Heart left ventricle (tissue), 13 donors: ENCODE data around the gene MAPK8.

Experiments
- CTCF ChIP-seq, 12 donors: fragments of 200-600 bp; sonication (generic) in 4 of 12; IDR thresholded peaks; one replicate each; pipeline versions ENCODE4 v1.5.0 to v1.8.0; 2018 to 2022; ENCODE audit warnings: antibody characterized with exemption in 12 of 12, mild to moderate bottlenecking in 5 of 12
- POLR2A ChIP-seq, 2 donors: fragments of 450-650 bp; IDR thresholded peaks; one replicate each; pipeline ENCODE4 v1.6.1; 2017; ENCODE audit warnings: antibody characterized with exemption in 2 of 2, mild to moderate bottlenecking in 2 of 2, moderate library complexity in 2 of 2
- donor health status: ischemic (EF 13 %, LVEDD 7.1; RV severe dilation, severe dysfunction).
- donor health status: DM: no; HTN: yes; CAD: no.
- donor health status: DM: no; HTN: no; CAD: no.
- donor health status: ischemic (EF 25% LVEDD 6.9; RV normal size, moderate dysfunction).
- donor health status: ischemic (EF 25% LVEDD 5.7; RV mildly dilated, moderate dysfunction).
- donor health status: ischemic (EF 35%, LVEDD 5.7; RV mildly dilated, moderate dysfunction).
- donor health status: nonischemic (EF 11% LVEDD 7.7; RV severe dilation, severe dysfunction).
- donor health status: DM: yes; HTN: yes; CAD: no.
- donor health status: PGD.
- donor health status: ischemic (EF 29% LVEDD 5.4; RV normal size, mild dysfunction).
- donor health status: nonischemic (EF 23%, LVEDD 6.1; RV moderate dilation, normal function).

GRCh38 chr10:48302515-48303476 lies 3.7 kb upstream of the MAPK8 start:
- TF ChIP-seq CTCF (IDR thresholded peaks at IDR 0.05) (no peak), POLR2A (IDR thresholded peaks at IDR 0.05) (no peak)
